Cardiac muscle cell (in vitro differentiated cells and primary cell): ENCODE measurements around the gene MAP3K7. TPM values are rescaled to one million over a fixed set of nuclear protein-coding genes. Genes with fewer than 3 reads are reported as not detected.
A peak's percentile ranks its signal among the peaks of the same experiment; 100 is the strongest.

Experiments
- DNase-seq, 2 donors: peaks; one replicate each; pipeline versions ENCODE4 v3.0.0 to v3.0.0-alpha.2; 2010 to 2017; ENCODE audit warnings: low read depth in 1 of 2, low spot score in 1 of 2
- H3K27ac ChIP-seq: fragments of 200-600 bp; sonication (generic); 2 replicates; pipeline ENCODE4 v1.5.1; 2016
- H3K27me3 ChIP-seq: fragments of 200-600 bp; sonication (generic); 2 replicates; pipeline ENCODE4 v1.6.0; 2016; ENCODE audit warnings: control low read depth
- H3K36me3 ChIP-seq: fragments of 200-600 bp; sonication (generic); 2 replicates; pipeline ENCODE4 v1.5.1; 2016; ENCODE audit warnings: control low read depth
- H3K4me1 ChIP-seq: fragments of 200-600 bp; sonication (generic); 2 replicates; pipeline ENCODE4 v1.8.1; 2017; ENCODE audit warnings: low read depth, mild to moderate bottlenecking, mixed run types
- H3K4me3 ChIP-seq: fragments of 200-600 bp; sonication (generic); 2 replicates; pipeline ENCODE4 v1.5.1; 2016; ENCODE audit warnings: mild to moderate bottlenecking
- H3K9me3 ChIP-seq: fragments of 200-600 bp; sonication (generic); 2 replicates; pipeline ENCODE4 v1.5.1; 2017; ENCODE audit warnings: low read depth, mild to moderate bottlenecking, control low read depth
- CTCF ChIP-seq: IDR thresholded peaks from 2 replicates; pipeline ENCODE4 v1.5.1; 2012; ENCODE audit warnings: low read depth, mild to moderate bottlenecking, low read length
- polyA plus RNA-seq: library from polyadenylated mRNA; unstranded; fragments of >200 nt; fragmentation: Nextera tagmentation; extraction: Ambion mirVana; gene quantifications from 2 replicates; pipeline ENCODE4 v1.2.1, GENCODE V29; 2016
- total RNA-seq: library from RNA; depleted of rRNA; stranded (reverse); fragments of >200 nt; gene quantifications from 2 replicates; pipeline ENCODE4 v1.2.3, GENCODE V29; 2016

Gene MAP3K7
- total and polyA plus RNA-seq, 2 experiments from 2014 or later: 31.9 to 37.6 TPM

GRCh38 chr6:90495216-90495817, 91.6 kb downstream of the MAP3K7 start:
- Histone ChIP-seq H3K27me3 (no peaks in the 10 kb centered on the region), H3K27ac (no peak overlapping the region), H3K4me3 (no peak overlapping the region), H3K4me1 (no peaks in the 10 kb centered on the region), H3K9me3 (no peaks in the 10 kb centered on the region), H3K36me3 (no peaks in the 10 kb centered on the region)
- TF ChIP-seq CTCF: no peak
- DNase-seq: no peak

- DNase-seq: no peak
- H3K9me3 ChIP-seq: no peaks in the 10 kb centered on the region
- H3K27ac ChIP-seq: no peak overlapping the region
- no peaks in the 10 kb centered on the region for H3K27me3 ChIP-seq
- H3K4me1 ChIP-seq: no peaks in the 10 kb centered on the region
- H3K4me3 ChIP-seq: no peak overlapping the region
- no peaks in the 10 kb centered on the region for H3K36me3 ChIP-seq
- TF ChIP-seq CTCF: no peak
Measured at GRCh38 chr6:90494067-90494780, 92.6 kb downstream of the MAP3K7 start.

GRCh38 chr6:90493332-90493731, 93.5 kb downstream of the MAP3K7 start:
- DNase-seq: peak in 1 of 2 donors; percentile 68
- Histone ChIP-seq H3K9me3 (no peaks in the 10 kb centered on the region), H3K27ac (no peak overlapping the region), H3K27me3 (no peaks in the 10 kb centered on the region), H3K4me1 (no peaks in the 10 kb centered on the region), H3K36me3 (no peaks in the 10 kb centered on the region), H3K4me3 (no peak overlapping the region)
- no peak for TF ChIP-seq CTCF

- Histone ChIP-seq H3K36me3 (no peaks in the 10 kb centered on the region), H3K27me3 (no peaks in the 10 kb centered on the region), H3K27ac (no peak overlapping the region), H3K4me1 (no peaks in the 10 kb centered on the region), H3K9me3 (no peaks in the 10 kb centered on the region), H3K4me3 (no peak overlapping the region)
- no peak for TF ChIP-seq CTCF
- no peak for DNase-seq
Measured at GRCh38 chr6:90492798-90493197, 94.1 kb downstream of the MAP3K7 start.

GRCh38 chr6:90492369-90492768, 94.5 kb downstream of the MAP3K7 start:
- TF ChIP-seq CTCF: no peak
- Histone ChIP-seq H3K4me3 (no peak overlapping the region), H3K9me3 (no peaks in the 10 kb centered on the region), H3K27me3 (no peaks in the 10 kb centered on the region), H3K4me1 (no peaks in the 10 kb centered on the region), H3K27ac (no peak overlapping the region), H3K36me3 (no peaks in the 10 kb centered on the region)
- DNase-seq: no peak
